K562 (cell line): ENCODE results near the gene NQO2. TPM values are rescaled to one million over a fixed set of nuclear protein-coding genes. Genes with fewer than 3 reads are reported as not detected.

ENCODE experiments used
- ATF3 ChIP-seq, 2 experiments: fragments of 450-650 bp in 1 of 2; sonication (generic) in 1 of 2; formaldehyde crosslinking in 1 of 2; IDR thresholded peaks in 1 of 2; conservative IDR thresholded peaks in 1 of 2; 2 replicates each; pipeline versions ENCODE4 v1.6.1 to v1.8.1; 2016 to 2023; ENCODE audit warnings: mild to moderate bottlenecking in 2 of 2, moderate library complexity in 2 of 2, inconsistent platforms in 1 of 2, missing genetic modification reagents in 1 of 2
- CHD1 ChIP-seq: fragments of 200-600 bp; sonication (generic); IDR thresholded peaks from one replicate; pipeline ENCODE4 v1.6.1; 2012; ENCODE audit warnings: mild to moderate bottlenecking, moderate library complexity, low read length, inconsistent platforms
- CHD4 ChIP-seq: fragments of 200-600 bp; sonication (generic); IDR thresholded peaks from 3 replicates; pipeline ENCODE4 v1.6.1; 2012; ENCODE audit warnings: low read depth, mild to moderate bottlenecking, mixed read lengths, low read length, inconsistent platforms; ENCODE audit not compliant: insufficient read depth, insufficient replicate concordance, poor library complexity, severe bottlenecking
- CXXC5 ChIP-seq: fragments of 250-450 bp; sonication (Bioruptor Pico); IDR thresholded peaks from 2 replicates; pipeline ENCODE4 v1.8.0; 2022; ENCODE audit warnings: inconsistent platforms, mild to moderate bottlenecking, moderate library complexity
- DMBX1 ChIP-seq: fragments of 250-450 bp; sonication (Bioruptor Pico); IDR thresholded peaks from 2 replicates; pipeline ENCODE4 v1.8.0; 2022; ENCODE audit warnings: inconsistent platforms, mild to moderate bottlenecking, moderate library complexity, borderline replicate concordance
- FOXM1 ChIP-seq, 2 experiments: fragments of 450-650 bp in 1 of 2; sonication (generic) in 1 of 2; formaldehyde crosslinking in 1 of 2; IDR thresholded peaks; 2 replicates each; pipeline versions ENCODE4 v1.6.1 to v1.9.0; 2017 to 2022; ENCODE audit warnings: low read depth in 2 of 2, mild to moderate bottlenecking in 2 of 2, missing genetic modification reagents in 1 of 2, moderate library complexity in 1 of 2
- FUS ChIP-seq: fragments of 200-400 bp; formaldehyde crosslinking; optimal IDR thresholded peaks from 2 replicates; pipeline ENCODE3; 2017; ENCODE audit warnings: low read depth, low read length
- GABPA ChIP-seq: fragments of 200-800 bp; sonication (Bioruptor generic); conservative IDR thresholded peaks from 2 replicates; pipeline ENCODE4 v1.6.1; 2016; ENCODE audit warnings: low read depth, missing genetic modification characterization, missing compliant biosample characterization
- HMGXB4 ChIP-seq: sonication (generic); formaldehyde crosslinking; IDR thresholded peaks from 2 replicates; pipeline ENCODE4 v1.8.1; 2023; ENCODE audit warnings: mild to moderate bottlenecking, missing genetic modification reagents
- SMAD4 ChIP-seq: fragments of 250-450 bp; sonication (Bioruptor Pico); conservative IDR thresholded peaks from 2 replicates; pipeline ENCODE4 v1.8.0; 2021; ENCODE audit warnings: inconsistent platforms, mild to moderate bottlenecking, moderate library complexity
- TBP ChIP-seq: optimal IDR thresholded peaks from 2 replicates; pipeline ENCODE3; 2011; ENCODE audit warnings: low read depth, low read length, improper control_type of control experiment
- YY1 ChIP-seq, 3 experiments: IDR thresholded peaks; 2 replicates each; pipeline ENCODE4 v1.6.1; 2011; ENCODE audit warnings: low read length in 2 of 3, mild to moderate bottlenecking in 2 of 3, moderate library complexity in 2 of 3, borderline replicate concordance in 1 of 3, control low read depth in 1 of 3, low read depth in 1 of 3; ENCODE audit not compliant: insufficient read depth in 3 of 3, insufficient replicate concordance in 2 of 3, control insufficient read depth in 1 of 3, insufficient read length in 1 of 3; ENCODE audit errors: extremely low read depth in 1 of 3
- ZNF280A ChIP-seq: fragments of 450-650 bp; IDR thresholded peaks from 2 replicates; pipeline ENCODE4 v1.6.1; 2018; ENCODE audit warnings: mild to moderate bottlenecking, low read depth; ENCODE audit not compliant: partially characterized antibody
- polyA plus RNA-seq, 8 experiments: library from polyadenylated mRNA; depleted of rRNA in 4 of 8; stranded (reverse) in 5 of 8; unstranded in 3 of 8; fragments of >200 nt; fragmentation: Nextera tagmentation in 2 of 8; fragmentation: Illumina TruSeq in 1 of 8; extraction: Ambion mirVana in 2 of 8; extraction: Trizol in 1 of 8; gene quantifications; 2 replicates each; pipeline versions ENCODE4 v1.2.1 to v1.2.3, GENCODE V29; 2011 to 2014; ENCODE audit warnings: inconsistent platforms in 1 of 8, missing spikeins in 1 of 8
- total RNA-seq, 7 experiments: library from RNA; depleted of rRNA in 6 of 7; stranded (reverse); fragments of >200 nt in 6 of 7; fragmentation: Illumina TruSeq in 2 of 7; extraction: Trizol in 2 of 7; gene quantifications; 2 replicates each; pipeline versions ENCODE4 v1.2.1 to v1.2.3, GENCODE V29; 2011 to 2021; ENCODE audit warnings: low replicate concordance in 1 of 7

NQO2 gene
- total and polyA plus RNA-seq, 9 of the 15 experiments (the other 6 are each of a cell fraction or from before 2014, with no cell fraction given): 54.6 to 214 (median 116) TPM

- TF ChIP-seq ZNF280A: no peak
- TF ChIP-seq CHD1: no peak
- TF ChIP-seq CXXC5 (CRISPR knock-in tag): peak; percentile 88
- TF ChIP-seq YY1 (IDR thresholded peaks at IDR 0.05; ENCODE audit: borderline replicate concordance in 1 of 3, control insufficient read depth in 1 of 3, extremely low read depth in 1 of 3, insufficient read depth in 3 of 3, insufficient read length in 1 of 3, insufficient replicate concordance in 2 of 3, low read depth in 1 of 3, low read length in 2 of 3): peak in 2 of 3 experiments; percentile 44 to 52
- peak; percentile 75 for TF ChIP-seq FUS
- TF ChIP-seq CHD4: peak; percentile 3
- TF ChIP-seq SMAD4 (CRISPR knock-in tag): peak; percentile 47
- no peak for TF ChIP-seq ATF3 (IDR thresholded peaks at IDR 0.05)
- TF ChIP-seq ATF3 (CRISPR knock-in tag; conservative IDR thresholded peaks at IDR 0.05): 0 out of 2 replicates have a peak, but pooled peaks have one; percentile 26
- no peak for TF ChIP-seq FOXM1 (IDR thresholded peaks at IDR 0.05; ENCODE audit: low read depth)
- 0 out of 2 replicates have a peak, but pooled peaks have one; percentile 43 for TF ChIP-seq FOXM1 (CRISPR knock-in tag; IDR thresholded peaks at IDR 0.05; ENCODE audit: low read depth)
- peak; percentile 35 for TF ChIP-seq TBP
- TF ChIP-seq GABPA (tag): peak; percentile 90
- TF ChIP-seq HMGXB4 (CRISPR knock-in tag): peak; percentile 74; the same call in 1 of the 2 replicates
- peak; percentile 54; the same call in 1 of the 2 replicates for TF ChIP-seq DMBX1
Observed at GRCh38 chr6:2970753-2971419, 28.8 kb upstream of the NQO2 start (continued).
